Activated CD8-positive, alpha-beta memory T cell treated with anti-CD3 and anti-CD28 coated beads for 4 hours (primary cell): ENCODE data around the gene GALNT2.

Source experiments
- DNase-seq, 2 donors: peaks; one replicate each; pipeline ENCODE4 v3.0.0-alpha.2; 2020; ENCODE audit warnings: low read depth in 2 of 2

Gene GALNT2

GRCh38 chr1:230232371-230232771 is 165.3 kb downstream of the GALNT2 start:
- DNase-seq: no peak

DNA sequence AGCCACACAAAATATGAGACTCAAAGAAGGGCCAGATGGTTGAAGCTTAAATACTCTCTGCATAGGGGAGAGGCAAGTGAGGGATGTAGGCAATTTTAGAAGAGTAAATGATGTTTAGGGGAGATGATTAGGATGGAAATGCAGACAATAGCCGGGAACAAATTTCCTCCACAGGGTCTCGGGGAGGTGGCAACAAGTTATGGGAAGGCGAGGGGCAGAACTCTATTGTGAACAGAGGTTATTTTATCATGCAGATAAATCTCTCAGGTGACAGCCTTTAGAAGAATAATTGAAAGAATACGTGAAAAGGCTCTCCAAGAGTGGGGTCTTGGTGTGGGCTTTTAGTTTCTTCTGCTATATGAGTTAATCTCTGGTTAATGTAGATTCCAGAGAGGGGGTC is 166.7 kb downstream of the GALNT2 start:
- no peak for DNase-seq

DNA sequence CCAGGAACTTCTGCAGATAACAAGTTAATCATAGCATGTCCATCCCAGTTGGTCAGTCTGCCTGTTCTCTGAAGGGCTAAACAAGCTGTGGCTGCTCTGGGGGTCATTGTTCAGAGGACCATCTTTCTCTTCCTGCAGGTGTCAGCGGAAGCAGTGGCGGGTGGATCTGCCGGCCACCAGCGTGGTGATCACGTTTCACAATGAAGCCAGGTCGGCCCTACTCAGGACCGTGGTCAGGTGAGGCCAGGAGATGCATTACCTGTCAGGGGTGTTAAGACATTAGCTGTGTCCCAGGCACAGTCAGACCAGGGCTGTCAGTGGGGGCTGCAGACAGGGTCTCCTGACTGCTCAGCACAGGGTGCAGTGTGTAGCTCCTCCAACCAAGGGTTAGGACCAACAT is 168.8 kb downstream of the GALNT2 start:
- DNase-seq: no peak

DNA sequence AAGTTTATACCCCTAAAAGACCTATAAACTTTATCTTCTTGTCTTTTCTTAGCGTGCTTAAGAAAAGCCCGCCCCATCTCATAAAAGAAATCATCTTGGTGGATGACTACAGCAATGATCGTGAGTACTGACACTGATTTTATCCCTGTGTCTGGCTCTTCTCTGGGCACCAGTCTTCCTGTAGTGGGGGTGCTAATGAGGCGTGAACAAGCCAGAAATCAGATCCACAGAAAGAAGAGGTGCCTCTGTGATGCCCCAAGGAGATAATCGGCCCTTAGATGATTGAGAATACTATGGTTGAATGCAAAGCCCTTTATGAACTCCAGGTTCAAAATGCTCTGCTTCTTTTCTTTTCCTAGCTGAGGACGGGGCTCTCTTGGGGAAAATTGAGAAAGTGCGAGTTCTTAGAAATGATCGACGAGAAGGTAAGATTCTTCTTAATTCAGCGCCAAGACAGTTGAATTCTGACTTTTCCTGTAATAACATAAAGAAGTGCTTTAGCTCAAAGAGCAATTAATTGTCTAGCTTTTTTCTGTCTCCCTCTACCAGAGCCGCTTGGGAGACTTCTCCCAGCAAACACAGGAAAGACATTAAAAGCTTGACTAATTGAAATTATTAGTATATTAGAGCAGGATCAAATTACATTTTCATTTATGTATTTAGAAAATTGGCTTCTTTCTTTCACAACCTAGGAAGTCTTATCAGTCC is 169.4 kb downstream of the GALNT2 start:
- DNase-seq: no peak

GRCh38 chr1:230237009-230237370 is 170.0 kb downstream of the GALNT2 start:
- DNase-seq: no peak

- no peak for DNase-seq
These were observed 170.8 kb downstream of the GALNT2 start for GRCh38 chr1:230237805-230238204.

DNA sequence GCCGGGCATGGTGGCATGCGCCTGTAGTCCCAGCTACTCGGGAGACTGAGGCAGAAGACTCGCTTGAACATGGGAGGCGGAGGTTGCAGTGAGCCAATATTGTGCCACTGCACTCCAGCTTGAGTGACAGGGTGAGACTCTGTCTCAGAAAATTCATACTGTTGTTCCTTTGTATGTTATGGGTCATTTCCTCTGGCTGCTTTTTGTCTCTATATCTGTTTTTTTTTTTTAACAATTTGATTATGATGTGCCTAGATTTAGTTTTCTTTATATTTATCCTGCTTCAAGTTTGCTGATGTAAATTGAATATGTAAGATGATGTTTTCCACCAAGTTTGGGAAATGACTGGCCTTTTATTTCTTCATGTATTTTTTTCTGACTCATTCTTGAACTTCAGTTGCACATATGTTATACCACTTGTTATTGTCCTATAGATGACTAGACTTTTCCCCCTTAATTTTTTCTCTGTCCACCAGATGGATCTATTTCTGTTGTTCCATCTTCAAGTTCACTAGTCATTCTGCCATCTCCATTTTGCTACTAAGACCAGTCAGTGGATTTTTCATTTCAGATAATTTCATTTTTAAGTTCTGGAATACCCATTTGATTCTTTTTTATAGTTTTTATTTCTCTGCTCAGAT is 173.5 kb downstream of the GALNT2 start:
- DNase-seq: no peak

DNA sequence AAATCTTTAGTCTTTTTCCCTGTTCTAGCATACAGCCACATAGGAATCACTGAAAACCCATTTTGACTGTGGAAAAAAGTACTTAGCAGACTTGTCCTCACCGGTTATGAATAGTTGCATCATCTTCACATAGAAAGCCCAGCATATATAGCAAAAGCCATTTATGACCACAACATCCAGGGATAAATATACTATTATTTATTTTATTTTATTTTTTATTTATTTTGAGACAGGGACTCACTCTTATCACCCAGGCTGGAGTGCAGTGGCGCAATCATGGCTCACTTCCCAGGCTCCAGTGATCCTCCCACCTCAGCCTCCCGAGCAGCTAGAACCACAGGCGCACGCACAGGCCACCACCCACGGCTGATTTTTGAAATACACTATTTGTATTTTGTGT is 175.3 kb downstream of the GALNT2 start:
- no peak for DNase-seq

DNA sequence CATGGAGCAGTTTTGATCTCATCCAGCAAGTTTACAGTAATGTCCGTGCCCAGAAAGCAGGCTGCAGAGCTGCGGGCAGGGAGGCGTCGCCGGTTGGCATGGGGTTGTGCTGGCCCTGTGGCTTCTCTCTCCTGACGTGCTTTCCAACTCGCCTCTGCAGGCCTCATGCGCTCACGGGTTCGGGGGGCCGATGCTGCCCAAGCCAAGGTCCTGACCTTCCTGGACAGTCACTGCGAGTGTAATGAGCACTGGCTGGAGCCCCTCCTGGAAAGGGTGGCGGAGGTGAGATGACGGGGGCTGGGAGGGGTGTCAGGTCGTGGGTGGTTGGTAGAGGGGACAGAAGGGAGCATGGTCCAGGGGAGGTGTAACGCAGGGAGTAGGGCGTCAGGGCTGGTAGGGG is 176.1 kb downstream of the GALNT2 start:
- DNase-seq: no peak

- DNase-seq: no peak
These were observed 176.7 kb downstream of the GALNT2 start for GRCh38 chr1:230243583-230244353.

DNA sequence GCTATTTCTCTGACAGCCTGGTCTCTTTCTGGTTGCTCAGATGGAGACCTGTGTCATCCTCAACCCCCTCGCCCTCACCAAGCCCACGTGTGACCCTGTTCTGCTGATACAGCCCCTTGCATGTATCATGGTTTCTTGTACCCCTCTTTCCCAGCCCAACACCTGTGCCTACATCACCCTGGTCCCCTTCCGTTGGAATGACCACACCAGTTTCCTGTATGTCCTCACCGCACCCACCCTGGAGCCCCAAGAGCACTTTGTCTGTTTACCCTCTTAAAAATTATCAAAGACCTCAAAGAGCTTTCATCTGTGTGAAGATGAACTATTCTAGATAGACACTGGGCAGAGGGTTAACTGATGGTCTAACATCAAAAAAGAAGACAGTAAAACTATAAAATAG is 179.5 kb downstream of the GALNT2 start:
- DNase-seq: no peak

- DNase-seq: no peak
These were observed 181.2 kb downstream of the GALNT2 start for GRCh38 chr1:230248016-230248888.

DNA sequence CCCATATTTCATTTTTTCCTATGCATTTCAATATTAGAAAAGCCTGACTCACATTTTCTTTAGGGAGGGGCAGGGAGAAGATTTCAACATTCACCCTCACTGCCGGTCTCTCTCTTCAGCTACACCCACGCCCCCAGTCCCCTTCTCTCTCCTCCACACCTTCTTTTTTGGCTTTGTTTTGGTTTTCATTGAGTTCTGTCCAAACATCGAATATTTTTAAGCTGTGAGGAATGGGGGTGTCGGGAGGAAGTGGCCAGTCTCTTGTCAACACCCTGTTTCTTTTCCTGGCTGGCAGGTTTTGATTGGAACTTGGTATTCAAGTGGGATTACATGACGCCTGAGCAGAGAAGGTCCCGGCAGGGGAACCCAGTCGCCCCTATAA is 181.8 kb downstream of the GALNT2 start:
- DNase-seq: no peak

DNA sequence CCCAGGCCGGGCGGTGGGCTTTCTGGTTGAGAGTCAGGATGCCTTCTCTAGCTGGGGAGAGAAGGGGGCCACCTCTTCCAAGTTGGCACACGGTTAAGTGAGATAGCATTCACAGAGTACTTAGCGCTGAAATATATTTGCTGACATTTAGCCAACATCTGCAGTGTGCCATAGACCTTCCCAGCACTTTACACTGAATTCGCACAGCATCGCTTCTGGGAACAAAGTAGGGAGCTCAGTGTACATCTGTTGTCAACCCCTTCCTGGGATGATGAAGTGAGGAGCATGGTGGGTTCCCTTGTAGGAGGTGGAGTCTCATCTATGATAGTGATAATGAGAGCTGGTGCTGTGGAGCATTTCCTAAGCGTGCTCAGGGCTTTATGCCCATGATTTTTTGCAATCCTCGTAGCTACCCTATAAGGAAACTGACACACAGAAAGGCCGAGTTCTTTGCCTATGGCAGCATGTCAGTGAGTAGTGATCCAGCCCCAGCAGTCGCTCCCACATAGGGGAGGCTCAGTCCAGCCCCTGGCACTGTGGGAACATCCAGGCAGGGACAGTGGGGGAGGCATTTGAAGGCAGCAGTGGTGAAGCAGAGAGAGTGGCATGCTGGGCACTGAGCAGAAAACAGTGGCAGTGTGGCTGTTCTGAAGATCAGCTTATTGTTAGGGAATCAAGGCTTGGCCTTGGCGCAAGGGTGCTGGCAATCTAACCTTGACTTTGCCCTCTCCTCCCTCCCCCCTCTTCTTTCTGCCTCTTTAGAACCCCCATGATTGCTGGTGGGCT is 182.8 kb downstream of the GALNT2 start:
- no peak for DNase-seq

DNA sequence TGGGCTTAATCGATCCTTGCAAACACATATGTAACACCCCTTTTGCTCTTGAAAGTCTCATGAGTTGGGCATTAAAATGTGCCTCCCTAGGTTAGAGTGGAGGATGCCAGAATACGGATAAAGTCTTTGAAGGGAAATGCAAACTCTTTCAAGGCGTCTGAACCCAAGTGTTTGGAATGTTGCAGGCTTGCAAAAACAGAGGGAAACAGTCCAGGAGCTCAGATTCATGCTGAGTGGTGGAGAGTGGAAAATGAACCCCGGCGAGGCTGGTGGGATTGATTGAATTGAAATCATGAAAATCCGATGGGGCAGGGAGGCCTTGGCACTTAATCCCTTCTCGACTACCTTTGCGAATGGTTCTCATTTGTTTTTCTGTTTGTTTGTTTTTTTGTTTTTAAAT is 183.6 kb downstream of the GALNT2 start:
- DNase-seq: no peak

- no peak for DNase-seq
These were observed 184.7 kb downstream of the GALNT2 start for GRCh38 chr1:230251644-230252191.

- DNase-seq: no peak
These were observed 186.1 kb downstream of the GALNT2 start for GRCh38 chr1:230253150-230253549.

- no peak for DNase-seq
These were observed 187.2 kb downstream of the GALNT2 start for GRCh38 chr1:230254265-230254664.

DNA sequence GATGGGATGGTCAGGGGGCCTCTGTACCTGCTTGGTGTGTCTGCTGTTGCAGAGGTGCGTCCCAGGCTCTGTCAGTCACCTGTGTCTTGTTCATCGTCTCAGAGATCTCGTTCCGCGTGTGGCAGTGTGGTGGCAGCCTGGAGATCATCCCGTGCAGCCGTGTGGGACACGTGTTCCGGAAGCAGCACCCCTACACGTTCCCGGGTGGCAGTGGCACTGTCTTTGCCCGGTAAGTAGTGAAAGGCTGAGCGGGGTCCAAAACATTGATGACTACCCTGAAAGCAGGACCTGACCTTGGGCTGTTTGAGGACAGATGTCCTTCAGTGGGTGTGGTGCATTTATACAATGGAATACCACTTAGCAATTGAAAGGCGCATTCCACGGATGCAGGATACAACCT is 188.1 kb downstream of the GALNT2 start:
- DNase-seq: no peak

GRCh38 chr1:230255991-230256390 is 189.0 kb downstream of the GALNT2 start:
- DNase-seq: no peak

GRCh38 chr1:230256896-230257295 is 189.9 kb downstream of the GALNT2 start:
- DNase-seq: no peak
